K562 (cell line): Measurements from ENCODE around the gene CLASP2. TPM values are rescaled to one million over a fixed set of nuclear protein-coding genes. Genes with fewer than 3 reads are reported as not detected.

Experiments used
- ATAC-seq: fragments of 200-7000 bp; cut with Tn5 transposase; 3 replicates; pipeline ENCODE4 v1.9.1; 2020; ENCODE audit warnings: moderate library complexity
- BruUV-seq: library from RNA; stranded (reverse); fragments of 400-500 nt; replicated peaks from 2 replicates; lab custom pipeline; 2021; lab: Mats Ljungman, UMichigan
- CTCF ChIA-PET: fragments of 300-600 bp; formaldehyde crosslinking; extraction: SDS; loops from one replicate; lab custom pipeline; 2021; ENCODE audit warnings: low intra/inter-chr PET ratio; lab: Yijun Ruan, JAX
- POLR2A ChIA-PET: fragments of 300-600, 350-650 bp; sonication (Branson Sonifier 250); formaldehyde crosslinking; extraction: SDS; loops from one replicate; lab custom pipeline; 2021; ENCODE audit warnings: antibody characterized with exemption, inconsistent platforms; lab: Yijun Ruan, JAX
- DNase-seq, 4 experiments: peaks; one replicate each; pipeline versions ENCODE4 v3.0.0 to v3.0.0-alpha.2; 2011 to 2018; ENCODE audit warnings: low spot score in 3 of 4, mixed read lengths in 3 of 4; ENCODE audit errors: extremely low read depth in 1 of 4
- FAIRE-seq: peaks from 2 replicates; lab custom pipeline; 2011; peaks lifted over from hg19 to GRCh38; lab: Jason Lieb, UNC
- H2AFZ ChIP-seq: 2 replicates; pipeline ENCODE4 v1.6.0; 2011; ENCODE audit warnings: low read depth, low read length, control low read depth, inconsistent platforms
- H3K27ac ChIP-seq: fragments of 200-600 bp; 3 replicates; pipeline ENCODE4 v1.8.0; 2011; ENCODE audit warnings: low read depth, mild to moderate bottlenecking, control low read depth, inconsistent platforms, low read length, moderate library complexity, mixed read lengths; ENCODE audit errors: extremely low read depth
- H3K27me3 ChIP-seq, 2 experiments: fragments of 300-600 bp in 1 of 2; 2 replicates in 1 of 2; 3 replicates in 1 of 2; pipeline versions ENCODE4 v1.6.0 to v1.8.0; 2011; ENCODE audit warnings: inconsistent platforms in 2 of 2, low read length in 2 of 2, mild to moderate bottlenecking in 1 of 2, mixed read lengths in 1 of 2, moderate library complexity in 1 of 2; ENCODE audit not compliant: control insufficient read depth in 2 of 2, insufficient read depth in 2 of 2
- H3K36me3 ChIP-seq: fragments of 300-600 bp; 3 replicates; pipeline ENCODE4 v1.8.0; 2011; ENCODE audit warnings: mild to moderate bottlenecking, low read length, inconsistent platforms; ENCODE audit not compliant: control insufficient read depth, insufficient read depth
- H3K4me1 ChIP-seq, 2 experiments: fragments of 200-600 bp in 1 of 2; replicated peaks in 1 of 2; 2 replicates in 1 of 2; 3 replicates in 1 of 2; pipeline versions ENCODE4 v1.5.1 to v1.8.0; 2011; ENCODE audit warnings: inconsistent platforms in 2 of 2, low read length in 2 of 2, mild to moderate bottlenecking in 1 of 2, mixed read lengths in 1 of 2, moderate library complexity in 1 of 2; ENCODE audit not compliant: control insufficient read depth in 2 of 2, insufficient read depth in 2 of 2
- H3K4me2 ChIP-seq: 2 replicates; pipeline ENCODE4 v1.6.1; 2011; ENCODE audit warnings: low read length, control low read depth, inconsistent platforms, mixed read lengths; ENCODE audit not compliant: insufficient read depth
- H3K4me3 ChIP-seq: fragments of 200-600 bp; sonication (generic), shearing (Covaris generic); 2 replicates; pipeline ENCODE4 v1.5.1; 2016; ENCODE audit warnings: control low read depth, inconsistent platforms
- H3K79me2 ChIP-seq: fragments of 200-600 bp; 3 replicates; pipeline ENCODE4 v1.8.0; 2011; ENCODE audit warnings: low read length, inconsistent platforms; ENCODE audit not compliant: control insufficient read depth, insufficient read depth
- H3K9ac ChIP-seq, 2 experiments: 2 replicates each; pipeline versions ENCODE4 v1.6.0 to v1.6.1; 2011; ENCODE audit warnings: low read depth in 2 of 2, low read length in 2 of 2, control low read depth in 1 of 2, inconsistent platforms in 1 of 2, mild to moderate bottlenecking in 1 of 2, mixed read lengths in 1 of 2; ENCODE audit not compliant: insufficient read depth in 1 of 2
- H3K9me1 ChIP-seq: one replicate; pipeline ENCODE4 v1.6.0; 2011; ENCODE audit warnings: inconsistent platforms, mild to moderate bottlenecking, low read length, moderate library complexity; ENCODE audit not compliant: control insufficient read depth, insufficient read depth
- H3K9me3 ChIP-seq: replicated peaks from 2 replicates; pipeline ENCODE4 v1.5.1; 2011; ENCODE audit warnings: low read depth, low read length, inconsistent platforms; ENCODE audit not compliant: control insufficient read depth, insufficient read depth
- H4K20me1 ChIP-seq: replicated peaks from 2 replicates; pipeline ENCODE4 v1.6.1; 2011; ENCODE audit warnings: low read length, inconsistent platforms, mixed read lengths; ENCODE audit not compliant: control insufficient read depth, insufficient read depth
- CSDE1 ChIP-seq, 2 experiments: fragments of 450-650 bp; IDR thresholded peaks; 2 replicates each; pipeline ENCODE4 v1.6.1; 2016; ENCODE audit warnings: mild to moderate bottlenecking in 1 of 2
- ELF1 ChIP-seq: fragments of 200-800 bp; sonication (Bioruptor generic); IDR thresholded peaks from 2 replicates; pipeline ENCODE4 v1.6.1; 2016; ENCODE audit warnings: missing genetic modification characterization, missing compliant biosample characterization
- EP400 ChIP-seq: fragments of 450-650 bp; IDR thresholded peaks from 2 replicates; pipeline ENCODE4 v1.6.1; 2017; ENCODE audit warnings: antibody characterized with exemption, mild to moderate bottlenecking, moderate library complexity
- HNRNPK ChIP-seq: fragments of 200-400 bp; formaldehyde crosslinking; IDR thresholded peaks from one replicate; pipeline ENCODE4 v1.6.1; 2018; ENCODE audit warnings: mild to moderate bottlenecking, low read depth, low read length; ENCODE audit not compliant: poor library complexity, severe bottlenecking
- OTX1 ChIP-seq: fragments of 450-650 bp; formaldehyde crosslinking; IDR thresholded peaks from 2 replicates; pipeline ENCODE4 v1.4.0; 2022; ENCODE audit warnings: mild to moderate bottlenecking
- PKNOX1 ChIP-seq: fragments of 450-650 bp; IDR thresholded peaks from 2 replicates; pipeline ENCODE4 v1.6.1; 2016
- POLR3A ChIP-seq: IDR thresholded peaks from 2 replicates; pipeline ENCODE4 v1.6.1; 2011; ENCODE audit warnings: borderline replicate concordance, mild to moderate bottlenecking, moderate library complexity; ENCODE audit not compliant: insufficient read length, insufficient read depth; ENCODE audit errors: extremely low read depth
- SAP30 ChIP-seq: fragments of 200-600 bp; sonication (generic); IDR thresholded peaks from 2 replicates; pipeline ENCODE4 v1.6.1; 2012; ENCODE audit warnings: borderline replicate concordance, low read depth, mild to moderate bottlenecking, moderate library complexity, low read length, control low read depth, inconsistent platforms; ENCODE audit not compliant: insufficient read depth, poor library complexity, severe bottlenecking
- SMAD4 ChIP-seq: fragments of 250-450 bp; sonication (Bioruptor Pico); conservative IDR thresholded peaks from 2 replicates; pipeline ENCODE4 v1.8.0; 2021; ENCODE audit warnings: inconsistent platforms, mild to moderate bottlenecking, moderate library complexity
- ZNF354B ChIP-seq: fragments of 250-450 bp; sonication (Bioruptor Pico); IDR thresholded peaks from 2 replicates; pipeline ENCODE4 v1.4.0; 2020
- ZNF583 ChIP-seq: fragments of 250-450 bp; sonication (Bioruptor Pico); IDR thresholded peaks from 2 replicates; pipeline ENCODE4 v1.4.0; 2020
- WGBS: fragments of 100-300 bp; shearing (Covaris generic); methylation state at CpG from one replicate; pipeline ENCODE4 v1.1.6; 2016; ENCODE audit warnings: low coverage, mixed read lengths; ENCODE audit not compliant: insufficient coverage; ENCODE audit errors: missing lambda C conversion rate; 5-methylcytosine and 5-hydroxymethylcytosine counted together
- in situ Hi-C: fragments of 300-500 bp; cut with MboI; formaldehyde crosslinking; loops from 4 replicates; pipeline ENCODE4 v1.15.0; 2018; ENCODE audit warnings: inconsistent platforms, mixed read lengths
- intact Hi-C: fragments of 100-400 bp; cut with micrococcal nuclease; formaldehyde crosslinking; loops from 2 replicates; pipeline ENCODE4 v1.14.2; 2022
- polyA plus RNA-seq, 8 experiments: library from polyadenylated mRNA; depleted of rRNA in 4 of 8; stranded (reverse) in 5 of 8; unstranded in 3 of 8; fragments of >200 nt; fragmentation: Nextera tagmentation in 2 of 8; fragmentation: Illumina TruSeq in 1 of 8; extraction: Ambion mirVana in 2 of 8; extraction: Trizol in 1 of 8; gene quantifications; 2 replicates each; pipeline versions ENCODE4 v1.2.1 to v1.2.3, GENCODE V29; 2011 to 2014; ENCODE audit warnings: inconsistent platforms in 1 of 8, missing spikeins in 1 of 8
- total RNA-seq, 7 experiments: library from RNA; depleted of rRNA in 6 of 7; stranded (reverse); fragments of >200 nt in 6 of 7; fragmentation: Illumina TruSeq in 2 of 7; extraction: Trizol in 2 of 7; gene quantifications; 2 replicates each; pipeline versions ENCODE4 v1.2.1 to v1.2.3, GENCODE V29; 2011 to 2021; ENCODE audit warnings: low replicate concordance in 1 of 7
- TF ChIP-seq, protein P1 (sequence below): sonication (generic); formaldehyde crosslinking; IDR thresholded peaks from 2 replicates; pipeline ENCODE4 v1.5.0; 2020; ENCODE audit warnings: missing genetic modification reagents
- TF ChIP-seq, protein P2 (sequence below), 2 experiments: IDR thresholded peaks; 2 replicates each; pipeline ENCODE4 v1.6.1; 2012; ENCODE audit warnings: improper control_type of control experiment in 2 of 2, low read depth in 2 of 2, low read length in 2 of 2, borderline replicate concordance in 1 of 2

CLASP2 gene
- total and polyA plus RNA-seq, 9 of the 15 experiments (the other 6 are each of a cell fraction or from before 2014, with no cell fraction given), result 13.5 to 107 (median 71.8) TPM

GRCh38 chr3:33577588-33577987, 140.5 kb downstream of the CLASP2 start:
- FAIRE-seq (no peak), DNase-seq (no peak), ATAC-seq (no peak)
- in situ Hi-C loops, result no loop called here
- Histone ChIP-seq H3K4me3 (no peak overlapping the region), H3K27me3 (no peaks in the 10 kb centered on the region), H4K20me1 (no peaks in the 10 kb centered on the region), H3K4me2 (no peak overlapping the region), H3K36me3 (peaks cover 54% of the 10 kb centered on the region), H3K4me1 (no peaks in the 10 kb centered on the region), H3K9ac (no peak overlapping the region), H3K9me1 (no peaks in the 10 kb centered on the region), H3K9me3 (no peaks in the 10 kb centered on the region), H2AFZ (no peak overlapping the region), H3K79me2 (no peaks in the 10 kb centered on the region), H3K27ac (no peak overlapping the region)
- 100% methylated on average over 1 of the region's 1 CpG for WGBS
- ChIA-PET CTCF (no interaction called here), POLR2A (no interaction called here)
- TF ChIP-seq SAP30 (no peak), POLR3A (no peak), ZNF583 (CRISPR knock-in tag) (no peak), OTX1 (CRISPR knock-in tag) (no peak), PKNOX1 (no peak), ZNF354B (CRISPR knock-in tag) (no peak), SMAD4 (CRISPR knock-in tag) (no peak), CSDE1 (IDR thresholded peaks at IDR 0.05) (no peak), HNRNPK (no peak), ELF1 (tag) (no peak), EP400 (no peak)
- TF ChIP-seq, protein P1, sequence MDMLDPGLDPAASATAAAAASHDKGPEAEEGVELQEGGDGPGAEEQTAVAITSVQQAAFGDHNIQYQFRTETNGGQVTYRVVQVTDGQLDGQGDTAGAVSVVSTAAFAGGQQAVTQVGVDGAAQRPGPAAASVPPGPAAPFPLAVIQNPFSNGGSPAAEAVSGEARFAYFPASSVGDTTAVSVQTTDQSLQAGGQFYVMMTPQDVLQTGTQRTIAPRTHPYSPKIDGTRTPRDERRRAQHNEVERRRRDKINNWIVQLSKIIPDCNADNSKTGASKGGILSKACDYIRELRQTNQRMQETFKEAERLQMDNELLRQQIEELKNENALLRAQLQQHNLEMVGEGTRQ, result no peak
- TF ChIP-seq, protein P2, sequence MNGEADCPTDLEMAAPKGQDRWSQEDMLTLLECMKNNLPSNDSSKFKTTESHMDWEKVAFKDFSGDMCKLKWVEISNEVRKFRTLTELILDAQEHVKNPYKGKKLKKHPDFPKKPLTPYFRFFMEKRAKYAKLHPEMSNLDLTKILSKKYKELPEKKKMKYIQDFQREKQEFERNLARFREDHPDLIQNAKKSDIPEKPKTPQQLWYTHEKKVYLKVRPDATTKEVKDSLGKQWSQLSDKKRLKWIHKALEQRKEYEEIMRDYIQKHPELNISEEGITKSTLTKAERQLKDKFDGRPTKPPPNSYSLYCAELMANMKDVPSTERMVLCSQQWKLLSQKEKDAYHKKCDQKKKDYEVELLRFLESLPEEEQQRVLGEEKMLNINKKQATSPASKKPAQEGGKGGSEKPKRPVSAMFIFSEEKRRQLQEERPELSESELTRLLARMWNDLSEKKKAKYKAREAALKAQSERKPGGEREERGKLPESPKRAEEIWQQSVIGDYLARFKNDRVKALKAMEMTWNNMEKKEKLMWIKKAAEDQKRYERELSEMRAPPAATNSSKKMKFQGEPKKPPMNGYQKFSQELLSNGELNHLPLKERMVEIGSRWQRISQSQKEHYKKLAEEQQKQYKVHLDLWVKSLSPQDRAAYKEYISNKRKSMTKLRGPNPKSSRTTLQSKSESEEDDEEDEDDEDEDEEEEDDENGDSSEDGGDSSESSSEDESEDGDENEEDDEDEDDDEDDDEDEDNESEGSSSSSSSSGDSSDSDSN (IDR thresholded peaks at IDR 0.05; ENCODE audit: borderline replicate concordance in 1 of 2, low read depth in 2 of 2, low read length in 2 of 2), result no peak
- intact Hi-C loops, result no loop called here
- no TSS peak for BruUV-seq
